ENCODE measurements around the gene TJP1.
"Not testable (repeated sequence)": the region's sequence is repeated elsewhere in the genome, so short reads cannot be mapped to it uniquely, and the experiment has no call there.

DNA sequence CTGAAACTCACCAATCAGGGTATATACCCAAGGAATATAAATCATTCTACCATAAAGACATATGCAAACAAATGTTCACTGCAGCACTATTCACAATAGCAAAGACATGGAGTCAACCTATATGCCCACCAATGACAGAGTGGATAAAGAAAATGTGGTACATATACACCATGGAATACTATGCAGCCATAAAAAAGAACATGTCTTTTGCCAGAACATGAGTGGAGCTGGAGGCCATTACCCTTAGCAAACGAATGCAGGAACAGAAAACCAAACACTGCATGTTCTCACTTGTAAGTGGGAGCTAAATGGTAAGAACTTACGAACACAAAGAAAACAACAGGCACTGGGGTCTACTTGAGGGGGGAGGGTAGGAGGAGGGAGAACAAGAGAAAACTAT is 68.3 kb downstream of the TJP1 start:
- not testable (repeated sequence) for TF ChIP-seq CTCF, POLR2A (IDR thresholded peaks at IDR 0.05)

Data from lower leg skin (tissue), 3 donors.